Anterior cingulate cortex (tissue), 58 donors: Measurements from ENCODE around the gene EEF1AKMT2.
"Not testable (repeated sequence)": the region's sequence is repeated elsewhere in the genome, so short reads cannot be mapped to it uniquely, and the experiment has no call there.

Experiments used
- DNase-seq, 58 donors: peaks; one replicate each; lab custom pipeline; 2025; lab: John Stamatoyannopoulos, UW

The EEF1AKMT2 gene

DNA sequence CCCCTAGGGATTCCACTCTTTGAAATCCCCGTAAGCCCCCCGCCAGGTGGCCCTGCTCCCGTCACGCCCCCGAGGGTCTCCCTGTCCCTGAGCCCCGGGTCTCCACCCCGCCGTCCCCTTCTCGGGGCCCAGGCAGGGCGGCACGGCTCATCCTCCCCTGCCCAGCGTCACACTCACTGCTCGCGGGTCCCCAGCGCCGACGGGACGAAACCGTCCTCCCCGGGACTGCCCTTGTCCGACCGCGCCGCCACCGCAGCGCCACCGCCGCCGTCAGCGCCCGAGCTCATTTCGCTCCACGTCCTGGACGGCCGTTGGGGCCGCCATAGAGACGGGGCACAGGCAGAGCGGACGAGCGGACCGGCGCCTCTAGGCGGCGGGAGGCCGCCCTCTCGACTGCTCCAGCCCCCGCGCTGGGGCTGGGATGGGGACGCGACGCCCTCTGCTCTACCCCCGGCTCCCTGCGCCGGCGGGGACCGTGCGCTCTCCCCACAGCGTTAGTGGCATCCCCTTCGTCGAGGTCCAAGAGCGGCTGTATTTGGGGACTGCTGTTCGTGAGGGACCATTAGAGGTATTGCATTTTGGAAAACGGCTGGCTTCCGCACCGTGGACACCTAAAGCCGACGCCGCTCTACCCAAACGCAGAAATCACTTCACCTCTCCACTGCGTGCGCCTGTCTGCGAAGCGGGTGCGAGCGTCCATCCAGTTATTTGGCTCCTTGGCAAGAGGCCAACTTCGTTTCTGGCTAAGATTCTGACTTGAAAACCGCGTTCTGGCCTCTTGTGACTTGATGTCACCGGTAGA lies at the start of gene EEF1AKMT2:
EEF1AKMT2 (minus strand) TSS at position 341 of the 802 bp plus-strand sequence; CDS start at position 287, 54 bp downstream.
- DNase-seq: peak in 57 of 58 donors; percentile 17 to 82 (median 65)

DNA sequence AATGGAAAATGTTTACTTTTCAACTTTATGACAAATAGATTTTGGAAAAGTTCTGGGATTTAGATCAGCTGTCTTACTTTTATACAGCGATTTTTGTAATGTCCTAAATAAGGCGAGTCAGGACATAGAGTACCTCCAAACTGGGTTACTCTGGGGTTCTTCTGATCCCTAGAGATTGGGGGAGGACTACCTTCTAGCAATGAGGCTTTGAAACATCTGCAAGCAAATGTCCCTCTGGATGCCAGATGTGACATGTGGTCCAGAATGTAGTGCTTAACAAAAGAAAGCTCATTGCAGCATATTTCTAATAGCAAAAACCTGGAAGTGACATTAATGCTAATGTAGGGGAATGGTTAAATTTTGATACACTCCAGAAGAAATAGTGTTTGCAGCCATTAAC lies 46.0 kb upstream of the EEF1AKMT2 start:
- no peak for DNase-seq

GRCh38 chr10:124831116-124831515 lies 39.4 kb upstream of the EEF1AKMT2 start:
- DNase-seq: no peak

DNA sequence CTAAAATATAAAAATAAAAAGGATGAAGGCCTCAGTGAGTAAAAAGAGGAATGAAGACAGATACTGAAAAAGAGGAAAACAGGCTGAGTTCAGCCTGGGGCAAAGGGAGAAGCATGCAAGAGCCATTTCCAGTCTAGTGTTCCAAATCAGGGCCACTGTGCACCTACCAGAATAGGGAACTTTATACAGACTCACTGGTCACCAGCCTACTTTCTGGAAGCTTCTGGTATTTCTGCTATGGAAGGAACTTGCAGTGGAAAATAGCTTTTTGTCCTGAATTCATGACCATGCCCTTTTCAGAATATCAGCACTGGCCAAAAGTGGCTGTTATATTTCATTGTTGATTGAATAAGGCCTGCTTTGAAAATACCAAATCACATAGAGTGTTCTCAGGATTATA lies 38.8 kb upstream of the EEF1AKMT2 start:
- peak in 1 of 58 donors; percentile 1 for DNase-seq

DNA sequence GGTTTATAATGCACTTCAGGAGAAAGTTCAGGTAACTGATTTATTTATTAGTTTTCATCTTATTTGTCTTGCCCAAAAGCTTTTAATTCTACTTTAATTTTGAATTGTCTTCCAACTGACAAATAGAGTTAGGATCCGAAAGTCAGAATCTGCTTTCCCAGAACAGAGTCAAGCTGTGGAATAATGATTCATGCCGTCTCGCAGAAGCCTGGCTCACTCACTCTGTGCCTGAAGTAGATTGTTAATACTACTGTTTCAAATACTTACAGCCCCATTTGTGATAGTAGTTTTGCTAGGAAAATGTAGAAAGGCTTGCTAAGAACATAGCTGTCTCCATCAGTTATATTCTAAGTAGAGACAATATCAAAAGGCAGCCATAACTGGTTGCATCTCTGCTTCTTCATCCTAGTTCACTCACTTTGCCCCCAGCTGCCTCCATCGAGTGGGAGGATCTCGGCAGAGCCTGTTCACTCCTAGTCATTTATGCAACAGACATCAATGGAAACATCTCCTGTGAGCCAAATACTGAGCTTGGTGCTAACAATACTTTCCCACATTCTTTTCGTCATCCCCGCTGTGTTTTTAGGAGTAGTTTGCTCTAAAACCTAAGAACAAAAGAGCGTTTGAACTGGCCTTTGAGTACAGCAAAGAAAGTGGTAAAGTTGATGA lies 37.9 kb upstream of the EEF1AKMT2 start:
- DNase-seq: peak in 3 of 58 donors; percentile 9 to 47 (median 23)

- no peak for DNase-seq
Observed at GRCh38 chr10:124827474-124827873, 35.8 kb upstream of the EEF1AKMT2 start.

DNA sequence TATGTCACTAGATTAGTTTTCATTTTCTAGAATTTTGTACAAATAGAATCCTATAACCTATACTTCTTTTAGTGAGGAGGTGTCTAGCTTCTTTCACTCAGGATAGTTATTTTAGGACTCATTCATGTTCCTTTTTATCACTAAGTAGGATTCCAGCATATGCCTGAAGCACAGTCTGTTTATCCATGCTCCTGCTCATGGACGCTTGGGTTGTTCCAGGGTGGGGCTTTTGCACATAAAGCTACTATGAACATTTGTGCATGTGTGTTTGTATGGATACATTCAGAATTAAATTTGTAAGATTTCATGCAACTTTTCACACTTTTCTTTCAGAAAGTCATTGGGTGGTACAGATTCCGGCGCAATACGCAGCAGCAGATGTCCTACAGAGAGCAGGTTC lies 34.6 kb upstream of the EEF1AKMT2 start:
- no peak for DNase-seq

- no peak for DNase-seq
Observed at GRCh38 chr10:124825702-124826101, 34.0 kb upstream of the EEF1AKMT2 start.

GRCh38 chr10:124824932-124825331 lies 33.2 kb upstream of the EEF1AKMT2 start:
- not testable (repeated sequence) for DNase-seq

DNA sequence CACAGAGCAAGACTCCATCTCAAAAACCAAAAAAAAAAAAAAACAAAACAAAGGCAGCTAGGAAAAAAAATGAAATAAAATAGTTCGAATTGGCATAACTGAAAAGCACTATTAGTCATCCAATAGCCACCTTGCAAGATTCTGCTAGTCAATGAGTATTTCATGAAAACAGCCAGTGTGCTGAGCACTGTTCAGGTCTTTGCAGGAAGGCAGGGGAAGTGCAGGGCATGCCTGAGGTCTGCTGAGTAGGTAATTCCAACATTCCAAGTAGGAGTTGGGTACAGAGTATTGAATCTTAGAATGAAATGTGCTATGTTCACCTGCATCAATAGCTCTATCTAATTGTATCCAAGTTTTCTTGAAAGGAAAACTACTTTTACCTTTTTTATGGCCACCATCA lies 32.8 kb upstream of the EEF1AKMT2 start:
- no peak for DNase-seq

DNA sequence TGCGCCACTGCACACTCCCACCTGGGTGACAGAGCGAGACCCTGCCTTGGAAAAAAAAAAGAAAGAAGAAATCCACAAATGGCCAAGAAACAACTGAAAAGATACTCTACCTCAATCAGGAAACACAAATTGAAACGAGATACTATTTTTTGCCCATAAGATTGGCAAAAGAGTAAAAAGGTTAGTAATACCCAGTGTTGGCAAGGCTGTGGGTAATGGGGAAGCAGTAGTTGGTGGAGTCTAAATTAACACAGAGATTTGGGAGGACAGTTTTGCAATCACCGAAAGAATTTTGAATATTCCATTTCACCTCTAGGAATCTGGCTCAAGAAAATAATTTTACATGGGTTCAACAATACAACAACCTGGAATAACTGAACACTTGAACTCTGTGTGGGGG lies 29.8 kb upstream of the EEF1AKMT2 start:
- no peak for DNase-seq

GRCh38 chr10:124820121-124820520 lies 28.4 kb upstream of the EEF1AKMT2 start:
- DNase-seq: no peak

DNA sequence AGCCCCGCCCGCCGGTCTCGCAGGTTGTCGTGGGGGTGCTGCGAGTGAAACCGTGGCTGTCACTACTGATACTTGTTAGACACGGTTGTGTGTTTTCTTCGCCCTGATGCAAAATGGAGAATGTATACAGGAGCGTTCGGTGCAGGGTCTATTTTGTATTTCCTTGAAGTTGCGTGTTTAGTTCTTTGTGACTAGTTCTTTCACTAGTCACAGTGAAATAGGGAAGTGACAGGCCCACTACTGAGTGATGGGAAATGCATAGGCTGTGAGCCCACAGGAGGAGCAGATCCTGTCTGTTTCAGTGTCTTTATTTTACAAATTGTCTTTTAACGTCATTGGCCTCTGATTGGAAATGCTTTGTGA lies 10.6 kb upstream of the EEF1AKMT2 start:
- DNase-seq: peak in 1 of 58 donors; percentile 26

- DNase-seq: no peak
Observed at GRCh38 chr10:124799211-124799610, 7.5 kb upstream of the EEF1AKMT2 start.

DNA sequence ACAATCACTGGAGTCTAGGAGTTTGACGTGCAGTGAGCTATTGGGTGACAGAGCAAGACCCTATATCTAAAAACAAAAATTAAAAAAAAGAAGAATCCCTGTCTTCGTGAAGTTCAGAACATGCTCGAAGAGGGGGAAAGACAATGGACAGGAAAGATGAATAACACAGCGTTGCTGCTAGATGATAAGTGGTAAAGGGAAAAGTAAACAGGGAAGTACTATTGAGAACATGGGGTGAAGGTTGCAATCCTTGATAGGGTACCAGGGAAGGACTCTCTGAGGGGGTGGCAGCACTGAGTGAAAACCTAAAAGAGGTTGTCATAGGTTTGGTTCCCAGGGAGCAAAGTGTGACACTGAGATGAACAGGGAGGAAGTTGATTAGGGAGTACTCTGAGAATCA lies 7.1 kb upstream of the EEF1AKMT2 start:
- DNase-seq: no peak

DNA sequence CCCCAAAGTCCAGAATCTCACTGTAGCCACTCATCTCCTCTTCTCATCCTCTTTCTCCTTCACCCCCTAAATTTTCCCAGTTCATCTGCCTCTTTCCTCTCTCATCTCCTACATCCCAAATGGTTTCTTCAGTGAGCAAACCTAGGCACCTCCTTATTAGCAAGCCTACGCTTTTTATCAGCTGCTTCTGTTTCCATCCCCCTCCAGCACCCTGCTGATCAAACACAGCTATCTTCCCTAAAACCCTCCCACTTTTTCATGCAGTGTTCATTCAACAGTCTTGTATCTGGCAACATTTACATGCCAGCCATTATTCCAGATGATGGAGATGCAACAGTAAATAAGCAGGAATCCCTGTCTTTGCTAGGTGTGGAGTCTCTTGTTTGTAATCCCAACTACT lies 6.7 kb upstream of the EEF1AKMT2 start:
- DNase-seq: no peak

- DNase-seq: no peak
Observed at GRCh38 chr10:124792998-124793352, 1.3 kb upstream of the EEF1AKMT2 start.

DNA sequence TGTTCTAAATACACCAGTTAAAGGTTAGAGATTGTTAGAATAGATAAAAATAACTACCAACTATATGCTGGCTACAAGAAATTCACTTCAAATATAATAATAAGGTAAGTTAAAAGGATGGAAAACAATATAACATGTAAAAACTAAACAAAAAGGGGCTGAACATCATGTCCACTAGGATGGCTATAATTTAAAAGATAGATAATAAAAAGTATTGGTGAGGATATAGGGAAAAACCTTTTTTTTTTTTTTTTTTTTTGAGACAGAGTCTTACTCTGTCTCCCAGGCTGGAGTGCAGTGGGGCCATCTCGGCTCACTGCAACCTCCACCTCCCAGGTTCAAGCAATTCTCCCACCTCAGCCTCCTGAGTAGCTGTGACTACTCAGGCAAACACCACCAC lies 8.8 kb downstream of the EEF1AKMT2 start:
- DNase-seq: not testable (repeated sequence)

- DNase-seq: no peak
Observed at GRCh38 chr10:124768791-124769190, 22.9 kb downstream of the EEF1AKMT2 start.

DNA sequence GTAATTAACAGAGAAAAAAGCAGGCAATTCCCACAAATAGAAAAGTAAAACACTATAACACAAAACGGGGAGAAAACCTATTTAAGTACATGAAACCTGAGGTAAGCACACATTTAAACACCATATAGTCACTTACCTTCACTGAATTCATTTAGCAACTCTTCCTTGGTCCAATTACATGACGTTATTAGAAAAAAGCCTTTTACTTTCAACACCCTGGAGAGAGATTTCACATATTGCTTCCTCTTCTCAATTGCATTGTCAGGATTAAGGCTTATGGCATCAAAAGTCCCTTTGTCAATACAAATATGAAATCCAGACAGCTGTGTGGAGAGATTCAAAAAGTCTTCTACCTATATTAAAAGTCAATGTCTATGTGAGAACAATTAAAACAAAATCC lies 26.4 kb downstream of the EEF1AKMT2 start:
- DNase-seq: no peak

GRCh38 chr10:124763267-124763666 lies 28.4 kb downstream of the EEF1AKMT2 start:
- no peak for DNase-seq

GRCh38 chr10:124762281-124762680 lies 29.4 kb downstream of the EEF1AKMT2 start:
- DNase-seq: no peak
